SK-N-MC (cell line): Measurements from ENCODE around the gene PRKCB.

Experiments
- EZH2 ChIP-seq: fragments of 200-600 bp; sonication (generic); IDR thresholded peaks from one replicate; pipeline ENCODE4 v1.6.1; 2017; ENCODE audit warnings: antibody characterized with exemption
- POLR2AphosphoS5 ChIP-seq: IDR thresholded peaks from 2 replicates; pipeline ENCODE4 v1.6.1; 2012; ENCODE audit warnings: mild to moderate bottlenecking, low read depth, low read length, borderline replicate concordance

DNA sequence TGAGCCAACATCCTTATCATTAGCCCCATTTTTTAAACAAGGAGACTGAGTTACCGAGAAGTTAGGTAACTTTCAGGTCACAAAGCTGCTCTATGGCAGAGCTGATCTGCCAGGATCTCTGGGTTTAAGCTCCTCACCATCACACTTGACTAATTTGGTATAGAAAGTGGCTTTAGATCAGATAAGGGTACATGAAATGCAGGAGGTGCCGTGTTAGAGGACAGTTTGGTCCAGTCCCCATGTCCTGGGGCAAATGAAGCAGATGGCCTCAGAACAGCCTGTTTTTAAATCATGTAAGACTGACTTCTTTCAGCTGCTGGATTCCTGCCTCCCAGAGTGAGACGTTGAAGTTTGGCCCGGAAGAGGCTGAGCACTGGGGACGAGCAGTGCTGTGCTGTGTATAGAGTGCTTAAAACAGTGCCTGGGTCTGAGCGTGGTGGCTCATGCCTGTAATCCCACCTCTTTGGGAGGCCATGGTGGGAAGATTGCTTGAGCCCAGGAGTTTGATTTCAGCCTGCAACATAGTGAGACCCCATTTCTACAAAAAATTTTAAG, 233.3 kb downstream of the PRKCB start:
- TF ChIP-seq POLR2AphosphoS5 = no peak
- TF ChIP-seq EZH2 = no peak
